T-helper 9 cell (primary cell): ENCODE data around the gene TP63.

Experiments
- DNase-seq: peaks from one replicate; pipeline ENCODE4 v3.0.0-alpha.2; 2020

The TP63 gene

DNA sequence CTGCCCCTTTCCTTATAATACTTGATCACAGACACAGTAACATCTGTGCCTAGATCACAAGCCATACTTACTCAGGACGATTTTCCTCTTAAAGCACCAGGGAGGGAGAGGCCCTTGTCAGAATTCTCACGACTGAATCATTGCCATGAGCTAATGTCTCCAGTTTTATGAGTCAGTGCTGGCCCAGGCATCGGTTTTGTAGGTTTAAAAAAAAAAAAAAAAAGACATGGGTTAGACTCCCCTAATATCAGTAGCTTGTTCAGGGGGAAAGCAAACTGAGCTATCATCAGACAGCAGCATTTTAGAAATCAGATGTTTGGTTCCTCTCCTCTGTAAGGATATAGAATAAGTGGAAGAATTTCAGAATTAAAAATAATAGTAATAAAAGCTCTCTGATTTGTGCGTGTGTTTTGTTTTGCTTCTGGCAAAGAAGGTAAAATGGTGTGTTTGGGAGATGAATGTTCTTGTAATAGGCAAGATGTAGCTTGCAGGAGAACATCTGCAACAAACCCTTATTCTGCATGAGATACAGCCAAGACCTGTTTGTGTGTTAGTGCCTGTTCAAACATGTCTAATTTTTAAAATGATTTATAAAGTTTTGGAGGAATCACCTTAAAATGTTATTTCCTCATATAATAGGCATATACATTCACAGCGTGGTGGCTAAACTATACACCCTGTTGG lies 193.6 kb downstream of the TP63 start:
- DNase-seq = no peak

DNA sequence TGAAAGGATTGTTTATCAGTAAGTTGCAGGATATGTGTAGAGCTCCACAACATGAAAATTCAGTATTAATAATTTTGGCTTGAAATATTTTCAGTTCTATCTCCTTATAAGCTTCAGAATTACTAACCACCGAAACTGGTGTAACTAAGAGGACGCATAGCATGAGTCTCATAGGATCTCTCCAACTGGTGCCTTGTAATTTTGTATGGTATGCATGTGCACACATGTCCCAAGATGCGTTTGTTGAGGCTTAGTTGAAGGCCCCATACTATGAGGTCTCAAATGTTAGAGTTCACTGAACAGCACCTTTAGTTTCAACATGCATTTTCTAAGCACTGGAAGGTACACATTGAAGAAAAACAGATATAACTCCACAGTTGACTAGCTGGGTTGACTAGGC lies 195.4 kb downstream of the TP63 start:
- DNase-seq = no peak

DNA sequence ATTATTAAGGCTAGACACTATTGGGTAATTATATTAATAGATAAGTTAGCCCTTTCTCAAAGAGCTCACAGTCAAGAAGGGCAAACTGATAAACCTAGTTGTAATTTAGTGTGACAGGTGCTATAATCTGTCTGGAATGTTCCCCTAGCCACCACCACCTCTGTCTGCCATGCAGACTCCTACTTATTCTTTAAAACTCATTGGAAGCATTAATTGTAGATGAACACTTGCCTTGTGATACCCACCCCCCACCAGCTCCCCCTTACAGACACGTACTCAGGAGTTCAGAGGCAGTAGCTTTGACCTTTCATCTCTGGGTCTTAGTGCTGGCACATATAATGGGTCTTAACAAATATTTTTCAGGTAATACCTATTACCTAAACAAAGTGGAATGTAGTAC lies 195.9 kb downstream of the TP63 start:
- DNase-seq = no peak

DNA sequence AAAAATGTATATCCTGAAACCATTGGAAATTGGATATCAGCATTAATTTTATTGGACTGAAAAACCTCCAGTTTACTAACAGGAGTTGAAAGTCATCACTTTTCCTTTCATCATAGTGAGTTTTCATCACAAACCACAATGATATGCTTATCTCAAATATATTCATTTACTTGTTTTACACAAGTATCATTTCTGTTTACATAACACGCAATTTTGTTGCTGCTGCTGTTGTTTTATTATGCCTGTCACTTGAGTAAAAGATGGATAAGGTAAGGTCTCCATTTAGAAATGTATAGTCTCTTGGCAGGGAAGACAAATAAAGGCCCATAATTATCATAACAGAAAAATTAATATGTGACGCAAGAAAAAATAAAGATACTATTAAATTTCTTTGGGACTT lies 199.2 kb downstream of the TP63 start:
- DNase-seq = no peak

DNA sequence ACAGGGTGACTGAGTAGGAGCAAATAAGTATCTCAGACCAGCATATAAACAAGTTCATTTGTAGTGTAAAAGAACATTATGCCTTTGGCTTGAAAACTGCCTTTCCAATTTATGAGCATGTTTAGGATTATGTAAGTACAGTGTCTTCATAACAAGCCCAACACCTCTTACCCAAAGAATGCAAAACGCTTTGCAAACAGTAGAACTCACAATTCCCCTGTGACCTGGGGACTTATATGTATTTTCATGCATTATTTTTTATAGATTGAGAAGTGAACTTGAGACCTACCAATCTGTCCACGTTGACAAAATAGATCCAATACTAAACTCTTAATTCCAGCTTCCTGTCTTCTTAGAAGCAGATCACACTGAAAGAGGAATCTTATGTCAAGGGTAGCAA lies 202.1 kb downstream of the TP63 start:
- DNase-seq = no peak

DNA sequence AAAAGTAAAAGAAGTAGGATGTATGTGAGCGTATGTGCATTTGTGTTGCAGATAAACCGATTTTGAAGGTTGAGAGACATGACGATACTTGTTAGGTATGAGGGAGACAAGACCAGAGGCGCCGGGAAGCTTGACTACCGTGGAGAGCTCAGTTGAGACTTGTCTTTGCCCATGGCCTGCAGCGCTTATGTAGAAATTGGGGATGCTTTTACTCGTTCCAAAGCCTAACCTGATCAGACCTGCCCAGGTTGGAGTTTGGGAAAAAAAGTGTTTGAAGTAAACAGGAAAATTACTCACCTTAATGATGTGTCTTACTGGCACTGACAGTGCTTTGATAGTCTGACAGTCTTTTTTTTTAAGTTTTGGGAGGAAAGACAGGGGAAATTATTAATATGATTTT lies 202.8 kb downstream of the TP63 start:
- DNase-seq = no peak

DNA sequence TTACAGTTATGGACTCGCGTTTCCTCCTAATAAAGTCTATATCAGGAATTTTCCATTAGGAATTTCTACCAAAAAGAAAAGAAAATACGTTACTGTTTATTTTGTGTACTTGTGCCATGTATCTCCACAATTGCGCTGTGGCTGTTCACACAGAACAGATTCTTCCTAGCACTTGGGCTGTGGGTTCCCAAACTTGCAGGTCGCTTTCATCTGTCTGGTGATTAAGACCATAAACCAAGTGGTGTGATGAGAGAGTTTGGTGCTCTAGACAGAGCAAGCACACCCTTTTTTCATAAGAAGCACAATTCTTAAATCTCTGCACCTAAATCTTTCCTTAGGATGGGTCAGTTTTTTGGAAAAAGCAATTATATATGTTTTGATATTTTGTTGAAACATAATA lies 203.3 kb downstream of the TP63 start:
- no peak for DNase-seq

DNA sequence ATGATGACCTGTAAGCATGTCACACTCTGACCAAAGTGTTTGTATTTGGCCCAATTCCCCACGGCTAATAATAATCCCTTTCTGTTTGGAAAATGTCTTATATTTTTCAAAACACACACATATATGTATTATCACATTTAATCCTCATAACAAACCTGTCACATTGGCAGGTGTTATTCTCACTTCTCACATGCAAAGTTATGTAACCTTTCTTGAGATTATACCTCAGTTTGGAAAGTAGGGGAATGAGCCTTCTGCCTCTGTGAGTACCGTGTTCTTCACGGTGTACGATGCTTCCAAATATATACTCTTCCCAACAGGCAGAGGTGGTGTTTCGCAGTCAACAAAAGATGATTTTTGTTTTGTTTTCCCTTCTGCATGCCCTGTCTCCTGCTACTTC lies 205.6 kb downstream of the TP63 start:
- DNase-seq = no peak

DNA sequence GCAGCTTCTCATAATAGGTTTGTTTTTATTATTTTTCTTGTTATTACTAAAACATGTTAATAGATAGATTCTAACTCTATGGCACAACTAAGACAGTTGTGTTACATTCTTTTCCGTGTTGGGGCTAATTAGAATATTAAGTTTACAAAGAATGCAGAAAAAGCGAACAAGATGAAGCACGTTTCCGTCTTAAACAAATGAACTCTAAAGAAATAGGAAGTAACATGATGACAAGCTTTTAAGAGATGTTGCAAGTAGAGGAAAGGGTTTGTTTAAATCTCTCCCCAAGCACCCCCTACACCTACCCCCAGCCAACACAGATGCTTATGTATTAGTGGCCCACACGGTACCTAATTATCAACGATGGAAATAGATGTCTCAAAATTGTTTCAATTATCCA lies 207.1 kb downstream of the TP63 start:
- no peak for DNase-seq

DNA sequence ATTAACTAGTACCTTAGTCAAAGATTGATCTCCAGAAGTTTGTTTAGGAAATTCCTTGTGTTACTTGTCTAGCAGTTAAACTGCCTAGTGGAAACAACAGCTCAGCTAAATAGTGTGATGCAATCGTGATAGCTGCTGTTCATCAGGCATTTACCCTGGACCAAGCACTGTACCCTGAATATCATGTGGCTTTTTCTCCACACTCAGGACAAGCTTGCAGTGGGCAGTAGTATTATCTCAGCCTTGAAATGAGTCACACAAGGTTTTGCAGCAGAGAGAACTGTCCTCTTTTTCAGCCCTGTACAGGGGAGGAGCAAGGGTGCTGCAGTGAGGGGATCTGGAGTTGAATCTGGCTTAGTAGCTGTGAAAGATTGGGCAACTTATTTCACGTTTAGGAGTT lies 208.4 kb downstream of the TP63 start:
- DNase-seq = no peak

DNA sequence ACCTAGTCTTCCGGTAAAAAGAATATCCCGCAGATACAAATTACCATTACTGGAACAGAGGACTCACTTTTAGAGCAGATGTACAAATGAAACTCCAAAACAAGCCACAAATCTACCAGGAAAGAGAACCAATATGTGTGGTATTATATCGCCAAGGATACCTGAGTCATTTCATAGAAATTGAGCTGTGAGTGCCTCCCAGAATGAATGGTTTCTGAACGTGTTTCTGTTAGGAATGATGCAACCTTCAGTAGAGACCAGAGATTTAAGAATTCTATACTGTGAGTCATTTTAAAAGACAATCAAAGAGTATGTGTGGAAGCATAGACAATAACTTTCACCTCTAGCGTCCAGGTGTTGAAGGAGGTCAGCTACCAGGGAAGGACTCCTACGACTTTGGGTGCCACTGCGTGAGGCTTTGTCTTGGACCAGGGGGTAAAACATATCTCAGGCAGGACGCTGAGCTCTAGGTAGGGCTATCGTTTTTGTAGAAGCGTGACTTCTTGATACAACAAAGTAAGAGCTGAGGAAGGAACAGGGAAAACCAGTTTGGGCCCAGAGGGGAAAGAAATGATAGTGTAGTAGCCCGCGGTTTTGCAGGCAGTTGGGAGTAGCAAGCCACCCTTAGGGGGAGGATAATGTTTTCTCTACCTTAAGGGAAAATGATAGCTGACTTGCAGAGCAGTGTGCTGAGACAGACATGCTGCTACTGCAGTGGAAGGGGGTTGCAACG lies 210.4 kb downstream of the TP63 start:
- no peak for DNase-seq

DNA sequence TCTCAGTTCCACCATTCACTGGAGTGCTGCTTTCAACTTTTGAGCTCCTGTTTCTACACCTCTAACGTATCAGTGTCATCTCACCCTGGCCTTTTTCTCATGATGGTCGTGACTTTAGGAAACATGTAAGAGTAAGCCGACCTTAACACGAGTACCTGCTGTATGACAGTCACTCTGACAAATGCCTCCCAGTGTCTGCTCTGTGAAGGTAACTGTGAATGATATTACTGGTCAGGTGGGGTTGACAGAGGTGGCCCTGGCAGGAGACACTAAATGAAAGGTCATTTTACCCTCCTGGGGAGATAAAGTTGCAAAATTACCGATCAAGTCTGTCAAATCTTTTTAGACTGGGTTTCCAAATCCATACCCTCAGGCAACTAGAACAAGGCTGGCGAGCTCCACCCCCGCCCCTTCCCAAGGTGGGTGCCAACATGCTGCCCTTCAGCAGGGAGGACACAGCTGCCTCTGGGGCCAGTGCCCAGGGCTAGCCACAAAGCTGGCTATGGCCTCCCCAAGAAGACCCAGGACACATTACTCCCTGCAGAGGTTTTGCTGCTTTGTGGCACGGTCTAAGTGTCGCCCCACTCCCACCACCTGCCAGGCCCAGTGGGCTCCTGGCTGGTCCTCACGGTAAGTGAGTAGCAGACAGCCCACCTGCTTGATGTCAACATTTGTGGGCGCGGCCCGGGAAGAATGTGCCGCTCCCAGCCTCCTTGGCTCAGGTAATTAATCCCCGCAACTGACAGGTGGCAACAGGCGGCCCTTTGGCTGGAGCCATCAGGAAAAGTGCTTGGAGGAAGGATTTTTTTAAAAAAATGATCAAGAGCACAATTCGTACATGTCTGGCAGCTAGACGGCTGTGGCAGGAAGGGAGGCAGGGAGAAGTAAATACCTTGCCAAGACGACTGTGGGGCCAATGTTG lies 211.8 kb downstream of the TP63 start:
- no peak for DNase-seq

DNA sequence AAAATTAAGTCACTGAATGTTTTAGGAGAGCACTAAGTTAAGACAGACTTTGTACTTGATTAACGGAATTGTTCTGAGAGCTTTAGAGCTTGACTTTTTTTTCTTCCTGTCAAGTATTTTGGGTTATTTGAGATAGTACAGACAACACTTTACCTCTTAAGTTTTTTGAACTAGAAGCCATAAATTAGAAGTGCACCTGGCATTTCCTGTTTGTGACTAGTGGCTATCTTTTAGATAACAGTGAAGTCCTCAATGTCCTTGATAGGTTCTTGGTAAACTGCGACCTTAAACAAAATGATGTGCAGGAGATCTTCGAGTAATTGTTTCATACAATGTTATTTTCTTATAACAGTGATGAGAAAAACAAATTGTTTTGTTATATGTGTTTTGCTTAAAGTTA lies 213.9 kb downstream of the TP63 start:
- DNase-seq = no peak

DNA sequence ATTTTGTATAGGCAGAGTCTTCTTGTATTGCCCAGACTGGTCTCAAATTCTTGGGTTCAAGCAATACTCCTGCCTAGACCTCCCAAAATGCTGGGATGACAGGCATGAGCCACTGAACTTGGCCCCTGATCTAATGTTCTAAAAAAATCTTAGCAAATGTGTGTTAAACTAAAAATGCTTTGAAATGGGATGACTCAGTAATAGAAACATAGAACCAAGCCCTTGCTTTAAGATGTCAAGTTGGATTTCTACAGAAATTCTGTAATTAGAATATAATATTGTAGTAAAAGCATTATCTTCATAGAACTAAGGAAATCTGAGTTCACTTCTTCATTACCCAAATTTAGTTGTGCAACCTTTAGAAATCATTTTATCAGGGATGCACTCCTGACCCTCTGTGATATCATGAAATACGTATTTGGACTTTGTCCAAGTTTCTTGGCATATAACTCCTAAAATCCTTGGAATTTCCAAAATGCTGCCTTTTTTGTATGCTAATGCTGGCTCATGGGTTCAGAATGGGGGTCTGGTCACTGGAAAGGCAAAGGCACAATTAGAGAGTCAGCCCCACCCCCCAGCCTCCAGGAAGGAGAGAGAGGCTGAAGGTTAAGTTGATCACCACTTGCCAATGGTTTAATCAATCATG lies 217.3 kb downstream of the TP63 start:
- no peak for DNase-seq

DNA sequence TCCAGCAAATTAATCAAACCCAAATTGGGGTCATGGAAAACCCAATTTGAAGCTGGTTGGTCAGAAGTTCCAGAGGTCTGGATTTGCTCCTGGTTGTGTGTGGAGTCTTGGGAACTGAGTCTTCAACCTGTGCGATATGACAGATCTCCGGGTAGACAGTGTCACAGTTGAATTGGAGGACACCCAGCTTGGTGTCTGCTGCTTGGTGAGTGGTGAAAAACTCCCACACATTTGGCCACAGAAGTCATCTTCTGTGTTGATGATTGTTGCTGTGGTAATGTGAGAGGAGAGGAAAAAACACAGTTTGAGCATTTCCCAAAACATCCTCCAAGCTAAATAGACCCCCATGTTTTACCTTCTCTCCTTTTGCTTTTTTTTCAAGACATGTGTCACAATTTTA lies 218.1 kb downstream of the TP63 start:
- DNase-seq = no peak

DNA sequence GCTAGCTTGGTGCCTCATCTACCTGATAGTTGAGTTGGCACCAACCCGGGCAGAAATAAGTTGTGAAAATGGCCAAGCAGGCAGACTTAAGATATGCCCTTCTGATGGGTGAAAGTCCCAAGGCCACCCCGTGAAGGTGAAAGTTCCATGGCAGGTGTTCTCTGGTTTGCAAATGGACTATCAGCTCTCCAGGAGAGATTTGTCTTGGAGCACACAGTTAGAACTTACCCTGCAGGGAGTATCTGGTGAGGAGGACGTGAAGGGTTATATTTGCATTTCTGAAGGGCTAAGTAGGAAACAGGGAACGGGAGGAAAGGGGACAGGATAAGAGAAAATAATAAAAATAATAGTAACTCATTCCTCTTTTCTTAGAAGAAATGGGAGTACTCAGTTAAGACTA lies 220.5 kb downstream of the TP63 start:
- DNase-seq = no peak

DNA sequence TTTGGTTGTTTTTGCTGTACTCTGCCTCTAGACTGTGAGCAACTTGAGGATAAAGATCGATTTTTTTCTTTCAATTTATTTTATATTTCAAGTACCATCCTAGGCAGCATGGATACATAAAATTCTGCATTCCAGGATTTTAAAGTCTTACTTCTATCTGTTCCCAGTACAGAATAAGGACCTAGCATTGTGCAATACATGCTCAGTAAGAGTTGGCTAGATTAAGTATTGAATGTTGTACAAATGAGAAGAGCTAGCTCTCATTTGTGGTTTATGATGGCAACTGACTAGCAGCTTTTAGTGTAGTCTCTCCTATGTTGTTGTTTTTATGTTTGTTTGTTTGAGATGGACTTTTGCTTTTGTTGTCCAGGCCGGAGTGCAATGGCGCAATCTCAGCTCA lies 222.7 kb downstream of the TP63 start:
- DNase-seq = no peak

DNA sequence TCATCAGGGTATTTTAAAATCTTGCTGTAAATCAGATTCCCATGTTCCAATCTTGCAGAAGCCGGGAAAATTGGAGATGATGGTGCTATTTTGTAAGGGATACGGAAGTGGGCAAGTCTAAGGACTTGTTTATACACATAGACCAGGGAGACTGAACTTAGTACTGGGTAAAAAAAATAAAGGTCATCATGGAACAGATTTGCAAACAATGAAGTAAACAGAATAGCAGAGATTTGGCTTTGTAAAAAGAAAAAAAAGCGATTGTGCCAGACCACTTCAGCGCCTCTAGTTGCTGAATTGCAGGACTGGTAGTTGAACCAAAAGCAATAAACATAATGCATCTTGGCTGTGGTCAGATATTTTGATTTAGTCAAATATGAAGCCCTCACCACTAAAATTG lies 229.1 kb downstream of the TP63 start:
- DNase-seq = no peak

DNA sequence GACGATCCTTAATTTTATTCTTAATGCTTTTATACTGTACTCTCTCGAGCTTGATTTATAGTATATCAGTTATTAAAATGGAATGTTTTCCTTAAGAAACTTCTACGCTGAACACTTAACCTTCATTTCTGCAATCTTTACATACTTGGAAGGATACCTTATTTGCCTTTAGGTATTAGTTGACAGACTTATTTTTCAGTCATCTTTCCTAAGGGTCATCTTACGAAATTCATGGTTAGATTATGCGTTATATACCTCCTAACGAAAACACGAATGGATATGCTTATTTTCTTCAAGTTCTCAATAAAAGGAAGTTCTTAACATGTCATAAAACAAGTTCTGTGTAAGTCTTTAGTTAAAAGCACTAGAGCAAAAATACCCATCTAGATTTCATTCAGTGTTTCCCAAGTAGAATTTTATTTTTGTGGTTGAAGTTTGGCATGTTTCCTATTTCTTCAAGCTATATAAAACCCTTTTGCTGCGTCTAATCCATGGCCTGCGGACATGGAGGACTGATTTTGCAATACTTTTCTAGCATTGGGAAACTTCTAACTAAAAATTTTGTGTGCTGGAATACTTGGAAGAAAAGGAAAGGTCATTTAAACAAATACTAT lies 231.3 kb downstream of the TP63 start:
- DNase-seq = no peak

DNA sequence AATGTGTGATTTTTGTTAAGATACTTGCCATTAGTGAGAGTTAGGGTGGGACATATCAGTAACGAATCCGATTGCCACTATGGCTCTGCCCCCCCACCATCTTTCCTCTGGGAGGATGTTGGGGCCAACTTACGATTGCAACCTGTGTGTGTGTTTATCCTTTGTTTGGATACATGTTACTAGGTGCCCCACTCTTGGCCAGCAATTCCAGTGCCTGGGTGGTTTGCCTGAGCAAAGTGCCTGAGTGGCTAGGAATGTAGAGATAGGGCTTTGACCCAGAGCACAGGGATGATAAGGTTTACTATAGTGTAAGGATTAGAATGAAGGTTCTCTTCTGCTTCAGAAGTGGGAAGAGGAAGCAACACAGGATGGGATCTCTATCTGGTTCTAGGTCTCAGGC lies 231.8 kb downstream of the TP63 start:
- DNase-seq = no peak

DNA sequence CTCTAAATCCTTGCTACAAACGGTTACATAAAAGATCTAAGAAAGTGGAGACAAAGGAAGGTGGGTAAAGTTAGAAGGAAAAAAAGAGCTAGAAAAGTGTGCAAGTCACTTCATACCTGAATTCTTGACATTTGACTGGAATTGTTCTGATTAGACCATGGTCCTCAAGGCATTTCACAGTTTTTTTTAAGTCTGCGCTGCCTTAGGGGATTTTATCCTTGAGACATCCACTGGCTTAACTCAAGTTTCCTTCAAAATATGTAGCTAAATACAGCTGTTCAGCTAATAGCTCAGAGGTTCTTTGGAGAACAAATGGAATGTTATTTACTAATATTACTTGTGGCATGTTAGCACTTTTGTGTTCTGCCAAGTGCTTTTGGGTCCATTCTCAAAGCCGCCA lies 236.9 kb downstream of the TP63 start:
- no peak for DNase-seq

DNA sequence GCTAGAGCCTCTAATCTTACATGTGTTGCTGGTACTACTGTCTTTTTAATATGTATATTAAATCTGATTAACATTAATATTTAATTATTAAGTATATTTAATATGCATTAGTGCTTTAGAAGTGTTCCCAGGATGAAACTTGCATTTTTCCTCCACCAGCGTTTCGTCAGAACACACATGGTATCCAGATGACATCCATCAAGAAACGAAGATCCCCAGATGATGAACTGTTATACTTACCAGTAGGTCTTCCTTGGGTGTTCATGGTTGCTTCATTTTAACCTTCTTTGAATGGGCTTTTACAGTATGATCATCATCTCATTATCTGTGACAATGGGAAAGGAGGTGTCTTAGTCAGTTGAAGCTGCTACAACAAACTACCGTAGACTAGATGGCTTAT lies 238.0 kb downstream of the TP63 start:
- no peak for DNase-seq

DNA sequence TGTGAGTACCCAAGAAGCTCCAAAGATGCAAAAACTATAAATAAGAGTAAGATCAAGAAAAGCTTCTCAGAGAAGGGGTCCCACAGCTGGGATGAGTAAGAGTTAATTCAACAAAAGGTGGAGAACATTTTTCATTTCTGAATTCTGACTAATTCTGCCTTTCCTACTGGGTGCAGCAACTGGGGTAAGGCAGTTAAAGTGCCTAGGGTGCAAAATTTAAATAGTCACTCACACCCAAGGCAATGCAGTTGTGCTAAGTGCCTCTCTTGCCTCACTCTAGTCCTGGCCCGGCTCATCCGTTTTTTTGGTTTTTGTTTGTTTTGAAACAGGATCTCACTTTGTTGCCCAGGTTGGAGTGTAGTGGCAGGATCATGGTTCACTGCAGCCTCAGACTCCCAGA lies 240.2 kb downstream of the TP63 start:
- DNase-seq = no peak
